Measurements from ENCODE around the gene USP43.
A peak's percentile ranks its signal among the peaks of the same experiment; 100 is the strongest.

The USP43 gene

GRCh38 chr17:9715503-9716016, 70.2 kb downstream of the USP43 start:
- CTCF ChIA-PET = interaction anchor here (0.9 kb wide), 1 partner anchor 175 kb away, joined by 4 read pairs; no protein-coding TSS in a partner anchor

More at GRCh38 chr17:9715503-9716016, 70.2 kb downstream of the USP43 start:
- Histone ChIP-seq H3K4me1 (ENCODE audit: control insufficient read depth, insufficient read depth, low read length) (no peaks in the 10 kb centered on the region), H3K27ac (ENCODE audit: extremely low read depth, low read depth, low read length) (no peak overlapping the region), H3K36me3 (ENCODE audit: control insufficient read depth in 2 of 2, insufficient read depth in 1 of 2, low read length in 2 of 2) (peaks cover 0 to 10% of the 10 kb centered on the region in 2 experiments; a peak in 2 of 3 replicates), H3K9me3 (ENCODE audit: control insufficient read depth, insufficient read depth, low read depth, low read length) (no peaks in the 10 kb centered on the region), H3K4me3 (ENCODE audit: low read depth, low read length) (no peak overlapping the region)
- no peak for TF ChIP-seq ZNF555 (tag by site-specific recombination; conservative IDR thresholded peaks at IDR 0.05)
- TF ChIP-seq WT1 (tag by site-specific recombination; IDR thresholded peaks at IDR 0.05) = no peak
- 0 out of 2 replicates have a peak, but pooled peaks have one; percentile 62 for TF ChIP-seq ZNF148 (tag by site-specific recombination; IDR thresholded peaks at IDR 0.05; ENCODE audit: borderline replicate concordance)
- 0 out of 2 replicates have a peak, but pooled peaks have one; percentile 64 for TF ChIP-seq GLI4 (tag by site-specific recombination; IDR thresholded peaks at IDR 0.05)
- 0 out of 2 replicates have a peak, but pooled peaks have one; percentile 34 for TF ChIP-seq ZNF488 (tag by site-specific recombination; IDR thresholded peaks at IDR 0.05)
- no peak for TF ChIP-seq BCL11B (tag by site-specific recombination; IDR thresholded peaks at IDR 0.05; ENCODE audit: low read depth)
- TF ChIP-seq SALL2 (tag by site-specific recombination; IDR thresholded peaks at IDR 0.05; ENCODE audit: borderline replicate concordance) = 0 out of 2 replicates have a peak, but pooled peaks have one; percentile 14
- 0 out of 2 replicates have a peak, but pooled peaks have one; percentile 50 for TF ChIP-seq ZNF114 (tag by site-specific recombination; IDR thresholded peaks at IDR 0.05)
- no peak for TF ChIP-seq ZNF274 (IDR thresholded peaks at IDR 0.05; ENCODE audit: low read length)
- TF ChIP-seq ZNF274 (tag by site-specific recombination; IDR thresholded peaks at IDR 0.05; ENCODE audit: borderline replicate concordance) = no peak
- no peak for TF ChIP-seq ZNF133 (tag by site-specific recombination; IDR thresholded peaks at IDR 0.05)
- 0 out of 2 replicates have a peak, but pooled peaks have one; percentile 65 for TF ChIP-seq HOXD13 (CRISPR knock-in tag; IDR thresholded peaks at IDR 0.05; ENCODE audit: borderline replicate concordance)
- TF ChIP-seq ZNF704 (tag by site-specific recombination; IDR thresholded peaks at IDR 0.05) = 0 out of 2 replicates have a peak, but pooled peaks have one; percentile 7
- 0 out of 2 replicates have a peak, but pooled peaks have one; percentile 22 for TF ChIP-seq ZNF311 (tag by site-specific recombination; IDR thresholded peaks at IDR 0.05; ENCODE audit: borderline replicate concordance)
- 0 out of 2 replicates have a peak, but pooled peaks have one; percentile 58 for TF ChIP-seq ZNF239 (tag by site-specific recombination; IDR thresholded peaks at IDR 0.05)
- no peak for TF ChIP-seq ZBTB11 (tag by site-specific recombination; conservative IDR thresholded peaks at IDR 0.05; ENCODE audit: low read depth)
- no peak for TF ChIP-seq ZNF426 (tag by site-specific recombination; IDR thresholded peaks at IDR 0.05)
- peak; percentile 97 for TF ChIP-seq ZSCAN4 (tag by site-specific recombination; IDR thresholded peaks at IDR 0.05)
- POLR2A ChIA-PET = no interaction called here

Measured in HEK293 (cell line).